KOPT-K1 (cell line): ENCODE measurements around the gene CRYBA4.
A peak's percentile ranks its signal among the peaks of the same experiment; 100 is the strongest.

Experiments
- H3K27ac ChIP-seq: fragments of 200-600 bp; sonication (generic); 2 replicates; pipeline ENCODE4 v1.5.1; 2016; ENCODE audit warnings: antibody characterized with exemption, mild to moderate bottlenecking, low read depth, low read length; ENCODE audit not compliant: poor library complexity, severe bottlenecking
- H3K36me3 ChIP-seq: fragments of 200-600 bp; sonication (generic); 2 replicates; pipeline ENCODE4 v1.5.1; 2017; ENCODE audit warnings: antibody characterized with exemption, mild to moderate bottlenecking, low read length, moderate library complexity; ENCODE audit not compliant: insufficient read depth
- H3K9me3 ChIP-seq: fragments of 200-600 bp; sonication (generic); 2 replicates; pipeline ENCODE4 v1.5.1; 2017; ENCODE audit warnings: antibody characterized with exemption, low read length, mild to moderate bottlenecking; ENCODE audit not compliant: insufficient read depth, poor library complexity, severe bottlenecking

Gene CRYBA4

GRCh38 chr22:26621663-26622062 is at the start of gene CRYBA4:
TSS of gene CRYBA4 (plus strand) at chr22:26621963. CDS start at chr22:26622597, 634 bp downstream.
- Histone ChIP-seq H3K36me3 (no peaks in the 10 kb centered on the region), H3K27ac (no peak within 1 kb of the TSS), H3K9me3 (no peaks in the 10 kb centered on the region)

GRCh38 chr22:26573026-26573662 is 48.6 kb upstream of the CRYBA4 start:
- Histone ChIP-seq H3K27ac (no peak overlapping the region), H3K9me3 (no peaks in the 10 kb centered on the region), H3K36me3 (peaks cover 50% of the 10 kb centered on the region)

- H3K36me3 ChIP-seq: peaks cover 46% of the 10 kb centered on the region
- peak overlapping the region; percentile 13 for H3K27ac ChIP-seq
Measured at GRCh38 chr22:26574001-26574723, 47.6 kb upstream of the CRYBA4 start.

GRCh38 chr22:26576026-26576680 is 45.6 kb upstream of the CRYBA4 start:
- H3K9me3 ChIP-seq: no peaks in the 10 kb centered on the region
- H3K36me3 ChIP-seq: peaks cover 50% of the 10 kb centered on the region
- peak overlapping the region; percentile 25 for H3K27ac ChIP-seq

More at GRCh38 chr22:26574001-26574723, 47.6 kb upstream of the CRYBA4 start:
- H3K9me3 ChIP-seq: no peaks in the 10 kb centered on the region

GRCh38 chr22:26577081-26577480 is 44.7 kb upstream of the CRYBA4 start:
- Histone ChIP-seq H3K27ac (no peak overlapping the region), H3K36me3 (peaks cover 55% of the 10 kb centered on the region), H3K9me3 (no peaks in the 10 kb centered on the region)

- H3K36me3 ChIP-seq: peaks cover 50% of the 10 kb centered on the region
- H3K27ac ChIP-seq: peak overlapping the region; percentile 84
- H3K9me3 ChIP-seq: no peaks in the 10 kb centered on the region
Measured at GRCh38 chr22:26579331-26579886, 42.4 kb upstream of the CRYBA4 start.

GRCh38 chr22:26580240-26580962 is 41.4 kb upstream of the CRYBA4 start:
- H3K27ac ChIP-seq: peak overlapping the region; percentile 84
- peaks cover 40% of the 10 kb centered on the region for H3K36me3 ChIP-seq
- H3K9me3 ChIP-seq: no peaks in the 10 kb centered on the region

- Histone ChIP-seq H3K27ac (peak overlapping the region; percentile 84), H3K36me3 (peaks cover 38% of the 10 kb centered on the region), H3K9me3 (no peaks in the 10 kb centered on the region)
Measured at GRCh38 chr22:26581026-26581425, 40.7 kb upstream of the CRYBA4 start.

GRCh38 chr22:26581633-26582168 is 40.1 kb upstream of the CRYBA4 start:
- H3K27ac ChIP-seq: peak overlapping the region; percentile 84
- peaks cover 38% of the 10 kb centered on the region for H3K36me3 ChIP-seq
- H3K9me3 ChIP-seq: no peaks in the 10 kb centered on the region

GRCh38 chr22:26584010-26584409 is 37.8 kb upstream of the CRYBA4 start:
- Histone ChIP-seq H3K36me3 (peaks cover 41% of the 10 kb centered on the region), H3K9me3 (no peaks in the 10 kb centered on the region), H3K27ac (peak overlapping the region; percentile 23)

GRCh38 chr22:26585104-26585790 is 36.5 kb upstream of the CRYBA4 start:
- Histone ChIP-seq H3K27ac (peak overlapping the region; percentile 61), H3K36me3 (peaks cover 41% of the 10 kb centered on the region), H3K9me3 (no peaks in the 10 kb centered on the region)

GRCh38 chr22:26586556-26587325 is 35.0 kb upstream of the CRYBA4 start:
- H3K9me3 ChIP-seq: no peaks in the 10 kb centered on the region
- peak overlapping the region; percentile 58 for H3K27ac ChIP-seq
- H3K36me3 ChIP-seq: peaks cover 30% of the 10 kb centered on the region

- peaks cover 19% of the 10 kb centered on the region for H3K36me3 ChIP-seq
- no peak overlapping the region for H3K27ac ChIP-seq
- H3K9me3 ChIP-seq: no peaks in the 10 kb centered on the region
Measured at GRCh38 chr22:26587991-26588613, 33.7 kb upstream of the CRYBA4 start.
